Smooth muscle cell of the coronary artery (primary cell): ENCODE data around the gene SNRNP200. TPM values are rescaled to one million over a fixed set of nuclear protein-coding genes. Genes with fewer than 3 reads are reported as not detected.

Source experiments
- total RNA-seq: library from RNA; depleted of rRNA; stranded (reverse); fragments of >200 nt; gene quantifications from 2 replicates; pipeline ENCODE4 v1.2.3, GENCODE V29; 2014; ENCODE audit warnings: low replicate concordance

The SNRNP200 gene
- 41.7 and 59.6 TPM in 2 replicates for total RNA-seq

DNA sequence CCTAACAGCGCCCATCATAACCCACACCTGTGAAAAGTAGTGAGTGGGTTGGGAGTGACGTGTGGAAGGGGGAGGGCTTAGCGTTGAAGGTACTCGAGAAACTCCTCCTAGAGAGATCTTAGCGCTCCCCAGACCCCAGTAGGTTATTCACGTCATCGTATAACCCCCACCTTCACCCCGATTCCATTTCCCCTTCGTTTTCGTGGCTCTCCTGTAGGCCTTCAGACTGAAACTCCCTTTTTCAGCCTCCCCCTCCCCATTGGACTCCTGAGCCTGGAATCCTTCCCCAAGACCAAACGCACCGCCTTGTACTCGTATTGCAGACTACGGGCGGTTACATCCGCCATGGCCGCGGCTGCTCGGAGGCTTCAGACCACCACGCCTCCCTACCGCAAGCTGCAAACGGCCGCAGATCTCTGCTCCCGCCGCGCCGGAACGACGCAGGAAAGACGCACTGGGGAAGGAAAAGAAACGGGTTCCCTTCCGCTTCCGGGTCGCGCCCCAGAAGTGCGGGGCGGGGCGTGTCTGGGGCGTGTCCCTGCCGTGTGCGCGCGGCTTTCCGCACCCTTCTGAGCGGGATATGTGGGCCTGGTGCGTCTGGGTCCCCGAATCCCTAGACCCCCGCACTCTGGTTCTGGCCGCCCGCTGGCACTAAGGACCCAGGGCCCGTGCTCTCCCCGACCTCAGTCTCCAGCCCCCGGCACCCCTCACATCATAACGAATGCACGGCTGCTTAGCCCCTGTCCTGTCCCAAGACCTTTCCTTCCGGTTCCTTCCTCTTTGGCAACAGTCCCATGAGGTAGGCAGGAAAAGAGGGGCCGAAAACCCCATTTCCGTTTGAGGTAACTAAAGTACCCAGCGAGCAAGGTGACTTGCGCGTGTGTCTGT is at the start of gene SNRNP200:
SNRNP200 (minus strand) TSS at position 456 of the 888 bp plus-strand sequence; CDS start at position 347, 109 bp downstream.

DNA sequence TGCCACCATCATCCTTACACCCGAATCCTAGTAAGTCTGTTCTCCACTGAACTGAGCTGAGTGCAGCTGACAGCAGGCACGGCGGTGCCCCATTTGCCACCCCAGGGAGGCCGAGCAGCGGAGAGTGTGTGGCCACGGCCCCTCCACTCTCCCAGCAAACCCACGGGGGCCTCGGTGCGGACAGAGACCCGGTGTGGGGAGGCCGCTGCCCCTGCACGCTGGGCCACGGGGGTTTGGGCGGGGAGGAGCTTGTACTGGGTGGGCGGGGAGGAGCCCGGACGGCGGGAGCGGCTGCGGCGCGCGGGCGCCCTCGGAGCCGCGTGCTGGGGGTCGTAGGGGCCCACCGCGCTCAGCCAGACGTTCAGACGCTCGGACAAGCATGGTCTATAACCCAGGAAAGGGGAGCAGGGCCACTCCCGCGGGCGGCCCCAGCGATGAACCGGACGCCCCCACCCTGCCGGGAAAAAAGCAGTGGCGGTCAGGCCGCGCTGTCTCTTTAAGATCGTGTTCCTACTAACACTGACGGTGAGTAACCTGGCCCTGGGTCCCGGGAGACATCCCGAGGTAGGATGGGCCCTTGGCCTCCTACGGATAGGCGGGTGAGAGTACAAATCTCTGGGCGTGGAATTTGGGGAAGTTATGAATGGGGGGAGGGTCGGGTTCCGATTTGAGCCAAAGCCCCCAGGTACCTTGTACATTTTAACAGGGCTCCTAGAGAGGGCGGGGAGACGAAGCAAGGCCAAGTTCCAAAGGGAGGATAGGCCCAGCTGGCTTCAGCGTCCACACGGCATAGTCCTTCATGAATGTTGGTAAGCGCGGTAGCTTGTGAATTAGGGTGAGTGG is 19.9 kb upstream of the SNRNP200 start, which contains the start of gene ITPRIPL1:
ITPRIPL1 (plus strand) TSS at position 277 of the 843 bp plus-strand sequence; CDS start at position 800, 523 bp downstream.

GRCh38 chr2:96265840-96266679 is 39.3 kb downstream of the SNRNP200 start, which contains the start of the genes CIAO1 and TMEM127:
TSS of gene CIAO1 (plus strand) at chr2:96266225. CDS start at chr2:96266351, 126 bp downstream.
TSS of gene TMEM127 (minus strand) at chr2:96265997. CDS start at chr2:96265381, 616 bp downstream.

Other genes starting within 250 kb of the SNRNP200 start
- 3.5 TPM in 1 of 2 replicates, not detected in the other for gene ADRA2B, start 189.0 kb downstream of the SNRNP200 start, total RNA-seq
- not detected in 2 replicates for gene ASTL, start 167.0 kb downstream of the SNRNP200 start, total RNA-seq
- gene DUSP2, start 160.1 kb downstream of the SNRNP200 start, total RNA-seq = 0.12 and 0.38 TPM in 2 replicates
- gene STARD7, start 96.7 kb downstream of the SNRNP200 start, total RNA-seq = 82.5 and 111 TPM in 2 replicates
- 12.4 and 13.9 TPM in 2 replicates for gene TMEM127, start 39.5 kb downstream of the SNRNP200 start, total RNA-seq
- gene CIAO1, start 39.3 kb downstream of the SNRNP200 start, total RNA-seq = 49.0 and 70.7 TPM in 2 replicates
- 0.75 and 1.2 TPM in 2 replicates for gene ITPRIPL1, start 19.8 kb upstream of the SNRNP200 start, total RNA-seq
- gene NCAPH, start 30.2 kb upstream of the SNRNP200 start, total RNA-seq = 1.1 and 5.7 TPM in 2 replicates
- gene NEURL3, start 199.8 kb upstream of the SNRNP200 start, total RNA-seq = 0.08 TPM in 1 of 2 replicates, not detected in the other
- 8.3 and 8.7 TPM in 2 replicates for gene ARID5A, start 231.2 kb upstream of the SNRNP200 start, total RNA-seq